HG02970 (cell line): ENCODE results near the gene GRAMD1B.

Experiments used
- ATAC-seq: cut with Tn5 transposase; IDR thresholded peaks from one replicate; pipeline ENCODE4 v1.9.1; 2021; ENCODE audit warnings: mild to moderate bottlenecking, moderate library complexity, moderate number of reproducible peaks; ENCODE audit not compliant: unreplicated experiment, low FRiP score

Gene GRAMD1B

GRCh38 chr11:123429913-123430720 is at the start of gene GRAMD1B:
Gene GRAMD1B (plus strand): TSS chr11:123430269. CDS start chr11:123430793, 524 bp downstream.
- no peak for ATAC-seq

- no peak for ATAC-seq
These were observed 48.9 kb upstream of the GRAMD1B start for GRCh38 chr11:123381149-123381548.

GRCh38 chr11:123381817-123382554 is 48.1 kb upstream of the GRAMD1B start:
- ATAC-seq = peak; percentile 48

- ATAC-seq = no peak
These were observed 47.5 kb upstream of the GRAMD1B start for GRCh38 chr11:123382555-123383074.

GRCh38 chr11:123384116-123384515 is 46.0 kb upstream of the GRAMD1B start:
- no peak for ATAC-seq

GRCh38 chr11:123386796-123387510 is 43.1 kb upstream of the GRAMD1B start:
- ATAC-seq = no peak

GRCh38 chr11:123388640-123389039 is 41.4 kb upstream of the GRAMD1B start:
- ATAC-seq = no peak

GRCh38 chr11:123390146-123390545 is 39.9 kb upstream of the GRAMD1B start:
- ATAC-seq = no peak

- no peak for ATAC-seq
These were observed 38.3 kb upstream of the GRAMD1B start for GRCh38 chr11:123391646-123392348.

- no peak for ATAC-seq
These were observed 37.6 kb upstream of the GRAMD1B start for GRCh38 chr11:123392431-123392830.

GRCh38 chr11:123392844-123393243 is 37.2 kb upstream of the GRAMD1B start:
- ATAC-seq = no peak

- ATAC-seq = no peak
These were observed 36.6 kb upstream of the GRAMD1B start for GRCh38 chr11:123393312-123393927.

- no peak for ATAC-seq
These were observed 25.4 kb upstream of the GRAMD1B start for GRCh38 chr11:123404676-123405075.

GRCh38 chr11:123405123-123405592 is 24.9 kb upstream of the GRAMD1B start:
- ATAC-seq = no peak

- ATAC-seq = no peak
These were observed 23.5 kb upstream of the GRAMD1B start for GRCh38 chr11:123406441-123407129.

- no peak for ATAC-seq
These were observed 22.7 kb upstream of the GRAMD1B start for GRCh38 chr11:123407130-123407995.

GRCh38 chr11:123407996-123408597 is 22.0 kb upstream of the GRAMD1B start:
- ATAC-seq = no peak
